Measurements from ENCODE around the gene TCOF1.
A peak's percentile ranks its signal among the peaks of the same experiment; 100 is the strongest.

Gene TCOF1

GRCh38 chr5:150441813-150442698 lies 84.6 kb downstream of the TCOF1 start:
- no peak for TF ChIP-seq GATA1 (IDR thresholded peaks at IDR 0.05; ENCODE audit: low read depth, low read length)
- TF ChIP-seq POLR2A (IDR thresholded peaks at IDR 0.05; ENCODE audit: low read length) = no peak
- DNase-seq = no peak

- TF ChIP-seq POLR2A (IDR thresholded peaks at IDR 0.05; ENCODE audit: low read length) (no peak), GATA1 (IDR thresholded peaks at IDR 0.05; ENCODE audit: low read depth, low read length) (no peak)
- DNase-seq = no peak
Measured at GRCh38 chr5:150442699-150443080, 85.2 kb downstream of the TCOF1 start.

- TF ChIP-seq GATA1 (IDR thresholded peaks at IDR 0.05; ENCODE audit: low read depth, low read length) (no peak), POLR2A (IDR thresholded peaks at IDR 0.05; ENCODE audit: low read length) (peak; percentile 34)
- DNase-seq = no peak
Measured at GRCh38 chr5:150443242-150444075, 86.0 kb downstream of the TCOF1 start.

- TF ChIP-seq GATA1 (IDR thresholded peaks at IDR 0.05; ENCODE audit: low read depth, low read length) (no peak), POLR2A (IDR thresholded peaks at IDR 0.05; ENCODE audit: low read length) (no peak)
- no peak for DNase-seq
Measured at GRCh38 chr5:150444770-150445169, 87.3 kb downstream of the TCOF1 start.

- no peak for DNase-seq
Measured at GRCh38 chr5:150446088-150446487, 88.6 kb downstream of the TCOF1 start.

GRCh38 chr5:150446583-150446982 lies 89.1 kb downstream of the TCOF1 start:
- TF ChIP-seq POLR2A (IDR thresholded peaks at IDR 0.05; ENCODE audit: low read length) = peak; percentile 4
- no peak for TF ChIP-seq GATA1 (IDR thresholded peaks at IDR 0.05; ENCODE audit: low read depth, low read length)
- no peak for DNase-seq

More at GRCh38 chr5:150446088-150446487, 88.6 kb downstream of the TCOF1 start:
- TF ChIP-seq POLR2A (IDR thresholded peaks at IDR 0.05; ENCODE audit: low read length) (no peak), GATA1 (IDR thresholded peaks at IDR 0.05; ENCODE audit: low read depth, low read length) (no peak)

- DNase-seq = no peak
- TF ChIP-seq GATA1 (IDR thresholded peaks at IDR 0.05; ENCODE audit: low read depth, low read length) (no peak), POLR2A (IDR thresholded peaks at IDR 0.05; ENCODE audit: low read length) (no peak)
Measured at GRCh38 chr5:150447188-150447587, 89.7 kb downstream of the TCOF1 start.

- TF ChIP-seq GATA1 (IDR thresholded peaks at IDR 0.05; ENCODE audit: low read depth, low read length) (no peak), POLR2A (IDR thresholded peaks at IDR 0.05; ENCODE audit: low read length) (no peak)
- peak in 1 of 2 experiments; percentile 57 for DNase-seq
Measured at GRCh38 chr5:150448334-150448733, 90.8 kb downstream of the TCOF1 start.

- DNase-seq = peak; percentile 67 to 71
- TF ChIP-seq POLR2A (IDR thresholded peaks at IDR 0.05; ENCODE audit: low read length) (no peak), GATA1 (IDR thresholded peaks at IDR 0.05; ENCODE audit: low read depth, low read length) (no peak)
Measured at GRCh38 chr5:150448952-150449516, 91.5 kb downstream of the TCOF1 start.

Data from erythroblast (primary cell).